ENCODE measurements around the gene NHLRC1.

The NHLRC1 gene

GRCh38 chr6:18139935-18140621, 17.6 kb upstream of the NHLRC1 start:
- DNase-seq (ENCODE audit: low read depth in 2 of 2): no peak

- DNase-seq (ENCODE audit: low read depth in 2 of 2): no peak
Measured at GRCh38 chr6:18138906-18139305, 16.4 kb upstream of the NHLRC1 start.

- DNase-seq (ENCODE audit: low read depth in 2 of 2): no peak
Measured at GRCh38 chr6:18136260-18136659, 13.8 kb upstream of the NHLRC1 start.

GRCh38 chr6:18135171-18135570, 12.7 kb upstream of the NHLRC1 start:
- DNase-seq (ENCODE audit: low read depth in 2 of 2): no peak

- no peak for DNase-seq (ENCODE audit: low read depth in 2 of 2)
Measured at GRCh38 chr6:18132346-18132745, 9.9 kb upstream of the NHLRC1 start.

GRCh38 chr6:18126121-18126520, 3.6 kb upstream of the NHLRC1 start:
- no peak for DNase-seq (ENCODE audit: low read depth in 2 of 2)

GRCh38 chr6:18121580-18122127, 823 bp downstream of the NHLRC1 start:
- DNase-seq (ENCODE audit: low read depth in 2 of 2): no peak

GRCh38 chr6:18119236-18119635, 3.2 kb downstream of the NHLRC1 start:
- no peak for DNase-seq (ENCODE audit: low read depth in 2 of 2)

- no peak for DNase-seq (ENCODE audit: low read depth in 2 of 2)
Measured at GRCh38 chr6:18118330-18118729, 4.1 kb downstream of the NHLRC1 start.

GRCh38 chr6:18117136-18117535, 5.3 kb downstream of the NHLRC1 start:
- DNase-seq (ENCODE audit: low read depth in 2 of 2): no peak

GRCh38 chr6:18115356-18115755, 7.1 kb downstream of the NHLRC1 start:
- DNase-seq (ENCODE audit: low read depth in 2 of 2): peak in 1 of 2 donors; percentile 10

- DNase-seq (ENCODE audit: low read depth in 2 of 2): no peak
Measured at GRCh38 chr6:18110162-18110561, 12.3 kb downstream of the NHLRC1 start.

- DNase-seq (ENCODE audit: low read depth in 2 of 2): no peak
Measured at GRCh38 chr6:18107061-18107460, 15.4 kb downstream of the NHLRC1 start.

GRCh38 chr6:18102783-18103509, 19.5 kb downstream of the NHLRC1 start:
- no peak for DNase-seq (ENCODE audit: low read depth in 2 of 2)

- DNase-seq (ENCODE audit: low read depth in 2 of 2): no peak
Measured at GRCh38 chr6:18101873-18102272, 20.6 kb downstream of the NHLRC1 start.

GRCh38 chr6:18101271-18101670, 21.2 kb downstream of the NHLRC1 start:
- no peak for DNase-seq (ENCODE audit: low read depth in 2 of 2)

GRCh38 chr6:18100296-18100695, 22.2 kb downstream of the NHLRC1 start:
- no peak for DNase-seq (ENCODE audit: low read depth in 2 of 2)

- no peak for DNase-seq (ENCODE audit: low read depth in 2 of 2)
Measured at GRCh38 chr6:18099511-18099910, 23.0 kb downstream of the NHLRC1 start.

- no peak for DNase-seq (ENCODE audit: low read depth in 2 of 2)
Measured at GRCh38 chr6:18096423-18096822, 26.1 kb downstream of the NHLRC1 start.

- no peak for DNase-seq (ENCODE audit: low read depth in 2 of 2)
Measured at GRCh38 chr6:18091382-18091781, 31.1 kb downstream of the NHLRC1 start.

- no peak for DNase-seq (ENCODE audit: low read depth in 2 of 2)
Measured at GRCh38 chr6:18090349-18090786, 32.1 kb downstream of the NHLRC1 start.

- DNase-seq (ENCODE audit: low read depth in 2 of 2): no peak
Measured at GRCh38 chr6:18088419-18089296, 33.8 kb downstream of the NHLRC1 start.

All from stimulated activated CD8-positive, alpha-beta memory T cell treated with anti-CD3 and anti-CD28 coated beads, Interleukin-15, amount 100 ng/mL, for 48 hours (primary cell).